Measurements from ENCODE around the gene ZNF443. TPM values are rescaled to one million over a fixed set of nuclear protein-coding genes. Genes with fewer than 3 reads are reported as not detected.
"Not testable (repeated sequence)": the region's sequence is repeated elsewhere in the genome, so short reads cannot be mapped to it uniquely, and the experiment has no call there.

Gene ZNF443
- polyA plus RNA-seq, 3 donors = 0.24 to 1.00 (median 0.52) TPM

DNA sequence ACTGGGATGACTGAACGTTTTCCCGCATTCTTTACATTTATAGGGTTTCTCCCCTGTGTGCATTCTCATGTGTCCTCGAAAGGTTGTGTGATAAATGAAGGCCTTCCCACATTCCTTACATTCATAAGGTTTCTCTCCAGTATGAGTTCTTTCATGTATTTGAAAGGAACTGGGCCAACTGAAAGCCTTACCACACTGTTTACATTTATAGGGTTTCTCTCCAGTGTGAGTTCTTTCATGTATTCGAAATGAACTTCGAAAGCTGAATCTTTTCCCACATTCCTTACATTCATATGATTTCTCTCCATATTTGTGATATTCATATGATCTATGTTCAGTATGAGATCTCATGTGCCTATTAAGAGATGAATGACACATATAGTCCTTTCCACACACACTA, 24.4 kb upstream of the ZNF443 start:
- peaks cover 8 to 27% of the 10 kb centered on the region in 2 donors for H3K36me3 Mint-ChIP-seq
- no peak overlapping the region for H3K27ac Mint-ChIP-seq
- Histone ChIP-seq H4K20me1 (ENCODE audit: insufficient read depth, low read length) (no peaks in the 10 kb centered on the region), H3K9ac (ENCODE audit: insufficient read depth, low read length, poor library complexity, severe bottlenecking) (no peak overlapping the region), H3K27me3 (ENCODE audit: control insufficient read depth in 2 of 2, insufficient read depth in 2 of 2, low read length in 2 of 2) (no peaks in the 10 kb centered on the region), H3K79me2 (ENCODE audit: insufficient read depth, low read length) (no peaks in the 10 kb centered on the region), H3K4me3 (replicated peaks in 1 of 3; ENCODE audit: low read depth in 2 of 3, low read length in 3 of 3) (peak overlapping the region in 1 of 3 experiments; percentile 32), H3K27ac (ENCODE audit: low read depth in 1 of 2, low read length in 2 of 2) (no peak overlapping the region), H3K4me1 (ENCODE audit: control insufficient read depth in 1 of 2, insufficient read depth in 2 of 2, low read length in 2 of 2) (no peaks in the 10 kb centered on the region), H3K9me3 (replicated peaks in 1 of 2; ENCODE audit: control insufficient read depth in 1 of 2, insufficient read depth in 1 of 2, low read length in 2 of 2) (peaks cover 52 to 79% of the 10 kb centered on the region in 2 donors), H3K4me2 (replicated peaks; ENCODE audit: extremely low read depth, low read length, poor library complexity, severe bottlenecking) (no peak overlapping the region), H3K36me3 (replicated peaks in 1 of 2; ENCODE audit: control insufficient read depth in 1 of 2, insufficient read depth in 2 of 2, low read length in 2 of 2) (peaks cover 0 to 32% of the 10 kb centered on the region in 2 donors), H2AFZ (ENCODE audit: insufficient read depth, low read depth, low read length, poor library complexity, severe bottlenecking) (no peak overlapping the region)
- intact Hi-C loops (cut with micrococcal nuclease) = no loop called here
- H3K4me3 Mint-ChIP-seq = no peak overlapping the region
- H3K9me3 Mint-ChIP-seq = peaks cover 32 to 82% (median 68%) of the 10 kb centered on the region in 7 donors
- no CpG with 5 or more reads among the region's 5 CpGs for WGBS (ENCODE audit: insufficient coverage)
- H3K27me3 Mint-ChIP-seq (ENCODE audit: low read depth in 3 of 3) = peaks cover 0 to 2% (median 0%) of the 10 kb centered on the region in 3 donors
- H3K4me1 Mint-ChIP-seq = no peaks in the 10 kb centered on the region
- no peak for TF ChIP-seq CTCF (IDR thresholded peaks at IDR 0.05)
- DNase-seq = no peak

- Histone ChIP-seq H3K27me3 (ENCODE audit: control insufficient read depth in 2 of 2, insufficient read depth in 2 of 2, low read length in 2 of 2) (no peaks in the 10 kb centered on the region), H3K36me3 (replicated peaks in 1 of 2; ENCODE audit: control insufficient read depth in 1 of 2, insufficient read depth in 2 of 2, low read length in 2 of 2) (peaks cover 0 to 32% of the 10 kb centered on the region in 2 donors), H3K27ac (ENCODE audit: low read depth in 1 of 2, low read length in 2 of 2) (no peak overlapping the region), H3K4me3 (replicated peaks in 1 of 3; ENCODE audit: low read depth in 2 of 3, low read length in 3 of 3) (peak overlapping the region in 1 of 3 experiments; percentile 32), H3K9me3 (replicated peaks in 1 of 2; ENCODE audit: control insufficient read depth in 1 of 2, insufficient read depth in 1 of 2, low read length in 2 of 2) (peaks cover 52 to 79% of the 10 kb centered on the region in 2 donors), H3K9ac (ENCODE audit: insufficient read depth, low read length, poor library complexity, severe bottlenecking) (no peak overlapping the region), H3K4me1 (ENCODE audit: control insufficient read depth in 1 of 2, insufficient read depth in 2 of 2, low read length in 2 of 2) (no peaks in the 10 kb centered on the region), H3K4me2 (replicated peaks; ENCODE audit: extremely low read depth, low read length, poor library complexity, severe bottlenecking) (no peak overlapping the region), H2AFZ (ENCODE audit: insufficient read depth, low read depth, low read length, poor library complexity, severe bottlenecking) (no peak overlapping the region), H3K79me2 (ENCODE audit: insufficient read depth, low read length) (no peaks in the 10 kb centered on the region), H4K20me1 (ENCODE audit: insufficient read depth, low read length) (no peaks in the 10 kb centered on the region)
- no CpG with 5 or more reads among the region's 3 CpGs for WGBS (ENCODE audit: insufficient coverage)
- H3K27me3 Mint-ChIP-seq (ENCODE audit: low read depth in 3 of 3) = peaks cover 0 to 2% (median 0%) of the 10 kb centered on the region in 3 donors
- TF ChIP-seq CTCF (IDR thresholded peaks at IDR 0.05) = no peak
- no peaks in the 10 kb centered on the region for H3K4me1 Mint-ChIP-seq
- H3K9me3 Mint-ChIP-seq = peaks cover 29 to 82% (median 68%) of the 10 kb centered on the region in 7 donors
- intact Hi-C loops (cut with micrococcal nuclease) = no loop called here
- H3K4me3 Mint-ChIP-seq = no peak overlapping the region
- no peak for DNase-seq
- peaks cover 8 to 23% of the 10 kb centered on the region in 2 donors for H3K36me3 Mint-ChIP-seq
- no peak overlapping the region for H3K27ac Mint-ChIP-seq
Measured at GRCh38 chr19:12464769-12465168, 23.9 kb upstream of the ZNF443 start.

- Mint-ChIP-seq H3K36me3 (peaks cover 8 to 23% of the 10 kb centered on the region in 2 donors), H3K9me3 (peaks cover 29 to 81% (median 68%) of the 10 kb centered on the region in 7 donors)
- H3K79me2 ChIP-seq (ENCODE audit: insufficient read depth, low read length); H2AFZ ChIP-seq (ENCODE audit: insufficient read depth, low read depth, low read length, poor library complexity, severe bottlenecking); H3K9ac ChIP-seq (ENCODE audit: insufficient read depth, low read length, poor library complexity, severe bottlenecking); H3K4me1 Mint-ChIP-seq; H4K20me1 ChIP-seq (ENCODE audit: insufficient read depth, low read length); DNase-seq; H3K4me2 ChIP-seq (replicated peaks; ENCODE audit: extremely low read depth, low read length, poor library complexity, severe bottlenecking); H3K27me3 Mint-ChIP-seq (ENCODE audit: low read depth in 3 of 3); H3K27ac Mint-ChIP-seq; H3K27ac ChIP-seq (ENCODE audit: low read depth in 1 of 2, low read length in 2 of 2); H3K27me3 ChIP-seq (ENCODE audit: control insufficient read depth in 2 of 2, insufficient read depth in 2 of 2, low read length in 2 of 2); H3K4me1 ChIP-seq (ENCODE audit: control insufficient read depth in 1 of 2, insufficient read depth in 2 of 2, low read length in 2 of 2); H3K4me3 Mint-ChIP-seq; intact Hi-C loops (cut with micrococcal nuclease): not testable (repeated sequence)
- H3K9me3 ChIP-seq (replicated peaks in 1 of 2; ENCODE audit: control insufficient read depth in 1 of 2, insufficient read depth in 1 of 2, low read length in 2 of 2) = peaks cover 46 to 79% of the 10 kb centered on the region in 2 donors
- peaks cover 0 to 32% of the 10 kb centered on the region in 2 donors for H3K36me3 ChIP-seq (replicated peaks in 1 of 2; ENCODE audit: control insufficient read depth in 1 of 2, insufficient read depth in 2 of 2, low read length in 2 of 2)
- WGBS (ENCODE audit: insufficient coverage) = 97% methylated on average over 4 of the region's 6 CpGs
- peak overlapping the region in 1 of 3 experiments; percentile 32 for H3K4me3 ChIP-seq (replicated peaks in 1 of 3; ENCODE audit: low read depth in 2 of 3, low read length in 3 of 3)
Measured at GRCh38 chr19:12464139-12464538, 23.3 kb upstream of the ZNF443 start.
